Kidney epithelial cell (primary cell): ENCODE measurements around the gene KCNQ5. TPM values are rescaled to one million over a fixed set of nuclear protein-coding genes. Genes with fewer than 3 reads are reported as not detected.

Experiments
- DNase-seq: peaks from one replicate; pipeline ENCODE4 v3.0.0-alpha.2; 2010; ENCODE audit warnings: low read depth
- H3K27me3 ChIP-seq: 2 replicates; pipeline ENCODE4 v1.6.0; 2011; ENCODE audit warnings: low read length; ENCODE audit not compliant: control insufficient read depth, insufficient read depth
- H3K36me3 ChIP-seq: 2 replicates; pipeline ENCODE4 v1.5.1; 2011; ENCODE audit warnings: low read length; ENCODE audit not compliant: control insufficient read depth, insufficient read depth
- H3K4me3 ChIP-seq: 2 replicates; pipeline ENCODE4 v1.5.1; 2011; ENCODE audit warnings: low read depth, mild to moderate bottlenecking, control low read depth, low read length
- CTCF ChIP-seq: IDR thresholded peaks from 2 replicates; pipeline ENCODE4 v1.5.1; 2011; ENCODE audit warnings: mild to moderate bottlenecking, moderate library complexity, low read length, control low read depth, inconsistent platforms; ENCODE audit not compliant: insufficient read depth, poor library complexity, severe bottlenecking
- total RNA-seq: library from RNA; depleted of rRNA; stranded (reverse); fragments of >200 nt; gene quantifications from 2 replicates; pipeline ENCODE4 v1.2.3, GENCODE V29; 2015

Gene KCNQ5
- total RNA-seq, 1 donor from 2014 or later = 1.9 TPM

- Histone ChIP-seq H3K36me3 (no peaks in the 10 kb centered on the region), H3K27me3 (no peaks in the 10 kb centered on the region), H3K4me3 (no peak overlapping the region)
- no peak for DNase-seq
- no peak for TF ChIP-seq CTCF
Observed at GRCh38 chr6:72784071-72784470, 162.2 kb downstream of the KCNQ5 start.

- H3K27me3 ChIP-seq = no peaks in the 10 kb centered on the region
- no peaks in the 10 kb centered on the region for H3K36me3 ChIP-seq
- no peak overlapping the region for H3K4me3 ChIP-seq
- no peak for DNase-seq
- TF ChIP-seq CTCF = no peak
Observed at GRCh38 chr6:72784581-72784980, 162.7 kb downstream of the KCNQ5 start.

- no peaks in the 10 kb centered on the region for H3K27me3 ChIP-seq
- no peak for TF ChIP-seq CTCF
- peak; percentile 52 for DNase-seq
- H3K4me3 ChIP-seq = no peak overlapping the region
- no peaks in the 10 kb centered on the region for H3K36me3 ChIP-seq
Observed at GRCh38 chr6:72787391-72788031, 165.6 kb downstream of the KCNQ5 start.

GRCh38 chr6:72788188-72788587 is 166.3 kb downstream of the KCNQ5 start:
- no peak overlapping the region for H3K4me3 ChIP-seq

GRCh38 chr6:72789145-72789544 is 167.3 kb downstream of the KCNQ5 start:
- no peaks in the 10 kb centered on the region for H3K27me3 ChIP-seq
- DNase-seq = no peak
- H3K36me3 ChIP-seq = no peaks in the 10 kb centered on the region
- TF ChIP-seq CTCF = no peak
- no peak overlapping the region for H3K4me3 ChIP-seq

More at GRCh38 chr6:72788188-72788587, 166.3 kb downstream of the KCNQ5 start:
- H3K36me3 ChIP-seq = no peaks in the 10 kb centered on the region
- no peak for TF ChIP-seq CTCF
- no peaks in the 10 kb centered on the region for H3K27me3 ChIP-seq
- peak; percentile 25 for DNase-seq

GRCh38 chr6:72792692-72793091 is 170.8 kb downstream of the KCNQ5 start:
- no peak for DNase-seq
- no peaks in the 10 kb centered on the region for H3K27me3 ChIP-seq
- no peak for TF ChIP-seq CTCF
- no peak overlapping the region for H3K4me3 ChIP-seq
- H3K36me3 ChIP-seq = no peaks in the 10 kb centered on the region
